GM10266 (cell line): ENCODE measurements around the gene CD4.
A peak's percentile ranks its signal among the peaks of the same experiment; 100 is the strongest.

Experiments used
- DNase-seq: peaks from one replicate; pipeline ENCODE4 v3.0.0; 2012; ENCODE audit errors: extremely low spot score
- CTCF ChIP-seq: IDR thresholded peaks from 2 replicates; pipeline ENCODE4 v1.5.1; 2012; ENCODE audit warnings: mild to moderate bottlenecking, low read depth; ENCODE audit not compliant: control insufficient read depth, insufficient read depth; ENCODE audit errors: missing control alignments

The CD4 gene

DNA sequence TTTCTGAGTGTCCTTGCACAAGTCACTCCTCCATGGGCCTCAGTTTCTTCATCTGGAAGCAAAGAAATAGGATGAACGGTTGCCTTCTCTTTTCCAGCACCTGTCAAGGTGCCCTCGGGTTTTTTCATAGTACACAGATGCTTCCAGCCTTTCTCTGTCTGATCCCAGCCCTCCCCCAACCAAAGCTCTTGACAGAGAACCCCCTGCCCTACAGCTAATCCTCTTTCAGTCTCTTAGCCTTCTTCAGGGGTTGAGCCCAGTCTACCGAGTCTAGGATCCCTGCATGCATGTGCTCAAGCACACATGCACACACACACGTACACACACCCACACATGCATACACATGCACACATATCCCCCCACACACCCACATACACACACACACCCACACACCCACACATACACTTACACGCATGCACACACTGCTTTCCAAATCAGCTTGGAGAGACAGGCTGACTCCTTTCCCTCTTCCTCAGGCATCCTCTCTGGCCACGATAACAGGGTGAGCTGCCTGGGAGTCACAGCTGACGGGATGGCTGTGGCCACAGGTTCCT lies 57.1 kb downstream of the CD4 start:
- TF ChIP-seq CTCF = no peak
- DNase-seq = no peak

DNA sequence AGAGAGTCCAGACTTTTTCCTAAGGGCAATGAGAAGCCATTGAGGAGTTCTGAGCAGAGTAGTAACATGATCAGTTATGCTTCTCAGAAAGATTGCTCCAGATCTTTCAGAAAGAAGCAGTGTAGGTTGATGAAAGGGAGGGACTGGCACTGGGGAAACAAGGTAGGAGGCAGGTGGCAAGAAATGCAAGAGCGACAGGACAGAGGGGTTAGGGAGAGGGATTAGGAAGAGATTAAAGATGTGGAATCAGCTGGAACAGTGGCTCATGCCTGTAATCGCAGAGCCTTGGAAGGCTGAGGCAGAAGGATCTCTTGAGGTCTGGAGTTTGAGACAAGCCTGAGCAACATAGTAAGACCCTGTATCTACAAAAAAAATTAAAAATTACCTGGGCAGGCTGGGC lies 58.3 kb downstream of the CD4 start:
- no peak for DNase-seq
- TF ChIP-seq CTCF = no peak

DNA sequence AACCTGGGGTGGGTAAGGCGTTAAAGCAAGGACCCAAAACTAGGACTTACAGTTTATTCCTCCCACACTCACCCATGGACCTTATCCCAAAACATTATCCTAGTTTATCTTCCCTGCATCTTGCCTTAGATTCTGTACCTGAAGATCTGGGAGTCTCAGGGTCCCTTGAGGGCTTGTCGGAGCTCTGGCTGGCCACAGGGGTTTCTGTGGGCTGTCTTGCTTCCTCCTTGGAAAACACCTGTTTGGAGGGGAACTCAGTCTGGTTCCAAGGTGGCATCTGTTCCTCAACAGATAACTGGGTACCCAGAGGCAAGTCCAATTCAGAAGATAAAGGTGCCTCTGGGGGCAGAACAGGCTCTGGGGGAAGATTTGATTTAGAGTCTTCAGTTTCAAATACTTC lies 60.1 kb downstream of the CD4 start:
- no peak for DNase-seq
- no peak for TF ChIP-seq CTCF

- no peak for DNase-seq
- TF ChIP-seq CTCF = no peak
These were observed 60.7 kb downstream of the CD4 start for GRCh38 chr12:6849976-6850560.

GRCh38 chr12:6850796-6851152 lies 61.4 kb downstream of the CD4 start:
- no peak for DNase-seq
- no peak for TF ChIP-seq CTCF

DNA sequence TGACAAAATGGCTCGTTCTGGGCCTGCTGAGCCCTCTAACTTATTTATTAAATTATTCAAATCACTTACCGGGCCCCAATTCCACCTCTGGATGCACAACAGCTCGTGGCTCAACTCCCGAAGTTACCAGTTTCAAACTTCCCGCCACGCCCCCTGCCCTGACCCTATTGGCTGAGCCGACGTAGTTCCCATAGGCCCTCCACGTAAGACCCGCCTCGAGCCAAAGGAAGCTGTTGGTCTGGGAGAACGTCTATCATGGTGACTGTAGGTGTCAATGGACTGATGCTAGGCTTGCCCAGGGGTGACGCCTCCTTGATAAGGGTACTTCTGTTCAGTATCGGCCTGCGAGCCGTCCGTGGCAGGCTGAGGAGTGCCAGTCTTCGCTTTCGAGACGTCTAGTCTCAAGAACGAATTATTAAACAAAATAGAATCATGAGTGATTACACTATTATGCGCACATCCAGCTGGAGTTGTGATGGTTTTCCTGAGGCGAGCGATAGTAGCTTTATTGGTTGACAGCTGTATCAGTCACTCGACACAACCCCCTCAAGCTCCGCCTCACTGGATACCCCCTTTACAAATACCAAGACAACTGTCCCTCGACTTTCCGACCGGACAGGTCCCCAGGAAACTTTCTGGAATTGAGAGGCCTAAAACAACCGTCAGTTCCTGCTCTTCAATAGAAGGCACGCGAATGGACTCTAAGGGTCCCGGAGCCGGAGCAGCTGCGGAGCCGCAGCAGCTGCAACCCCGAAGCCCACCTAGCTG lies 62.0 kb downstream of the CD4 start, which contains the start of gene CDCA3:
Gene CDCA3 (minus strand): TSS at position 134 of the 768 bp plus-strand sequence. CDS start 334 bp downstream, outside the sequence.
- peak; percentile 99 for DNase-seq
- no peak for TF ChIP-seq CTCF
